NOMO-1 treated with dmso at 0.1 percent for 144 hours (cell line): Measurements from ENCODE around the gene GRIN2C.
"Not testable (repeated sequence)": the region's sequence is repeated elsewhere in the genome, so short reads cannot be mapped to it uniquely, and the experiment has no call there.

Experiments used
- DNase-seq: peaks from one replicate; lab custom pipeline; 2025; ENCODE audit not compliant: unreplicated experiment; lab: John Stamatoyannopoulos, UW

The GRIN2C gene

DNA sequence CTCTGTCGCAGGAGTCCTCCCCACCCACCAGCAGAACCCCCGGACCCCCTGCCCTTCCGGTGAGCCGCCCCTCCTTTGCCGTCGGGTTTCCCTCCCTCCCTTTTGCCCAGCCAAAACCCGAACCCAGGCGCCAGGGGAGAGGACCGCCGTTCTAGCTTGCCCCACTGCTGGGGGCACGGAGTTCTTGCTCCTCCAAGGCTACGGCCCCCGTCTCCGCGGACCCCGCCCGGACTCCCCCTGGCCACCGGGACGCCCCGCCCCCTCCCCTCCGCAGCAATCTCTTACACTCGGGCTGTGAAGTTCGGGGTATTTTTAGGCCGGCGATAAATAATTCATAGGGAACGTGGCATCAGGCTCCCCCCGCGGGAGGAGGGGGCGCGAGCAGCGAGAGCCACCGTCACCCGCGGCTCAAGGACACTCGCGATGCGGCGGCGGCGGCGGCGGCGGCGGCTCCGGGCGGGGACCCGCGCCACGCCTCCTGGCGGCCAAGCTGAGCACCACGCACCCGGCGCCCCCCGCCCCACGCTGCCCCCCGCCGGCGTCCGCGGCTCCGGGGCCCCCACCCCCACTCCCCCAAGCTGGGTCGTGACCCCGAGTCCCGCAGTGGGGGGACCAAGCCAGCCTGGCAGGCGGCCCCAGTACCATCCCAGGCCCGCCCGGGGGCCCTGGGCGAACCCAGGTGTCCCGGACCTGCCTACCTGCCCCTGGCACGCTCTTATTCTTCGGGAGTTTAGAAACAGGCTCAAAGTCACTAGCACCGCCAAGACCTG is at the start of gene GRIN2C:
GRIN2C (minus strand) TSS at position 427 of the 770 bp plus-strand sequence. CDS start 4,793 bp downstream, outside the sequence.
- DNase-seq = no peak

DNA sequence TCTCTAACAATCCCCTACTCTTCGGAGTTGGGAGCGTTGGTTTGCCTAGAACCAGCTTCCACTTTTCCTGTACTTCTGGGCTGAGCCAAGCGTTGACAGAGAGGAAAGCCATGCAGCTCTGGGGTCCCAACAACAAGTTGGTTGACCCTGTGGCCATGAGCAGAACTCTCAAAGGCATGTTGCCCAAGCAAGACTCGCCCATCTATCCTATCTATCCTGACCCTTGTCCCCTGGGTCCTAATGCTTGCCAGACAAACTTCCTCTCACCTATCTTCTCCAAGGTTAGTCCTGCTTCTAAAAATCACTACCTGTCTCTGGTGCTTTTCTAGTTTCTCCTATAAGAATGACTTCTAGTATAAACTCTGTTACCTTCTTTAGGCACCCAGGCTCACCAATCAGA is 49.4 kb upstream of the GRIN2C start:
- not testable (repeated sequence) for DNase-seq

GRCh38 chr17:74907012-74907411 is 47.3 kb upstream of the GRIN2C start:
- DNase-seq = no peak

DNA sequence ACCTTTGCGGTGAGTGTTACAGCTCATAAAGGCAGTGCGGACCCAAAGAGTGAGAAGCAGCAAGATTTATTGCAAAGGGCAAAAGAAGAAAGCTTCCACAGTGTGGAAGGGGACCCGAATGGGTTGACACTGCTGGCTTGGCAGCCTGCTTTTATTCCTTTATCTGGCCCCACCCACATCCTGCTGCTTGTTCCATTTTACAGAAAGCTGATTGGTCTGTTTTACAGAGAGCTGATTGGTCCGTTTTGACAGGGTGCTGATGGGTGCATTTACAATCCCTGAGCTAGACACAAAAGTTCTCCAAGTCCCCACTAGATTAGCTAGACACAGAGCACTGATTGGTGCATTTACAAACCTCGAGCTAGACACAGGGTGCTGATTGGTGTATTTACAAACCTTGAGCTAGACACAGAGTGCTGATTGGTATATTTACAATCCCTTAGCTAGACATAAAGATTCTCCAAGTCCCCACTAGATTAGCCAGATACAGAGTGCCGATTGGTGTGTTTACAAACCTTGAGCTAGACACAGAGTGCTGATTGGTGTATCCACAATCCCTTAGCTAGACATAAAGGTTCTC is 46.6 kb upstream of the GRIN2C start:
- not testable (repeated sequence) for DNase-seq

DNA sequence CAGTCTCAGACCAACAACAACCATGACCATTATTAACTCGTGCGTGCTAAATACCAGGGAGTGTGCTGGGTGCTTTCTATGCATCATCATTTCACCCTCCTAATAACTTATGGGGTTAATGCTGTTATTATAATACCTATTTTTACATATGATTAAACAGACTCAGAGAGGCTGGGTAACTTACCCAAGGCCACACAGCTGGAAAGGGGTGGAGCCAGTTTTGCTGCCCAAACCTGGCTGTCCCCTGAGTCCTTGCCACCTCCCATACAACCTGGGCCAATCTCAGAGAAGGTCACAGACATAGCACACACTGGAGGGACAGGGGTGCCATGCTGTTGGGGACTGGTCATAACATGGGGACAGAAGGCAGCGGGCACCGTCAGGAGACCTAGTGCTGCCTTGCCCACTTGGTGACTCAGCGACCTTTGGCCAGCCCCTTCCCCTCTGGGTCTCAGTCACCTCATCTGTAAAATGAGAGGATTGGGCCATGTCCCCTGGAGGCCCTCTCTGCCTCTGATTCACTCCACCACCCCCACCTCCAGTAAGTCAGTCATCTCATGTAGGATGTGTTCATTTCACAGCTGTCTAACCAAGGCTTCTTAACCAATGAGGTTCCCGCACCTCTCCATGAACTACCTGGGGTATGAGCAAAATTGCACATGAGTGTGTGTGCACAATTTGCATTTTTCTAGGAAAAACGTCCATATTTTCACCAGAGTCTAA is 45.2 kb upstream of the GRIN2C start:
- DNase-seq = no peak

- no peak for DNase-seq
These were observed 44.0 kb upstream of the GRIN2C start for GRCh38 chr17:74903671-74904070.

- no peak for DNase-seq
These were observed 43.3 kb upstream of the GRIN2C start for GRCh38 chr17:74903034-74903433.

DNA sequence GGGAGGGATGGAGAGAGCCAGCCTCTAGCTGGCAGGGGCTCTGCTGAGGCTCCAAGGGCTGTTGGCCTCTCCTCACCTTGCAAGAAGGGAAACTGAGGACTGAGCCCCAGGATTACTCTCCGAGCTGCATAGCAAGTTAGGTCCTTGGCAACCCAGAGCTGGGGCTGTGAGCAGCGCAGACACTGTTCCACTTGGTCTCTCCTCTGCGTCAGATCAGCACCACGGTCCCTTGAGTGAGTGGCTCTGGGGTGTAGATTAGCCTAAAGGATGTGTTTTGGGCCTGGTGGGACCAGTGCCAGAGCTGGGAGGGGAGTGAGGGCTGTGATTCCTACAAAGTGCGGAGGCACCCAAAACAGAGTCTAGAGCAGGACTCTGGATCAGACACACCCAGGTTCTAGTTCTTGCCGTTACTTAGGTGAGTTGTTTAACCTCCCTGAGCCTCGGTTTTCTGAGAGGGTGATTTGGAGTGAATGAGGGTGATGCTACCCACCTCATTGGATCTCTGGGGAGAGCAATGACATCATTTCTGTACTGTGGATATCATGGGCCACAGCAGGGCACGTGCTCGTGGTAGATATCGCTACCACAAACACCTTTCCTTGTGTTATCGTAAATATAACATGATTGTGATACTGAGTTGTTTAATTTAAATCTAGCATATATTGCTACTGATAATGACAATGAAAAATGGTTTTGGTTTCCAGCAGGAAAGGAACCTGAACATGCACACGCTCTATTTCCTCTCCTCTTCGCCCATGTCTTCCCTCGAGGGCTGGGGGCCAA is 41.9 kb upstream of the GRIN2C start:
- DNase-seq = no peak

GRCh38 chr17:74900208-74900607 is 40.5 kb upstream of the GRIN2C start:
- no peak for DNase-seq

DNA sequence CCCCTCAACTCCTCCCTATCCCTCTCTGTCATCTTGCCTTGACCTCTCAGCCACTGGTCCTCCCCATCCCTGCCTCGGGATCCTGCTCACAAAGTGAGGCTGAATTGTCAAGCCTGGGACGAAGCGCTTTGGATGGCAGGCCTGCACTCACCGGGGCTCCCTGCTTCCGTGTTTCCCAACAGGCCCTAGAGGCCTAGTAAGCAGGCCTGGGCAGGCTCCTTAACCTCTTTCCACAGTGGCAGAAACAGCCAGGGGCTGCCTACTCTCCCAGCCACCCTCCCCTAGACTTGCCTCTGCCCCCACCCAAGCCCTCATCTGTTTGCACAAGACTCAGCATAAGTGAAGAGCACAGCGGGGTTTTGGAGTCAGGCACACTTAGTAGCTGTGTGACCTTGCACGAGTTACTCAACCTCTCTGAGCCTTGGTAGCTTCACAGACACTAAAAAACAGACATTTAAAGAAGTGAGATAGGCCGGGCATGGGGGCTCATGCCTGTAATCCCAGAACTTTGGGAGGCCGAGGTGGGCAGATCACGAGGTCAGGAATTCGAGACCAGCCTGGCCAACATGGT is 38.8 kb upstream of the GRIN2C start:
- no peak for DNase-seq

- DNase-seq = no peak
These were observed 34.4 kb upstream of the GRIN2C start for GRCh38 chr17:74893936-74894671.

GRCh38 chr17:74892974-74893911 is 33.6 kb upstream of the GRIN2C start, which contains the start of gene FADS6:
Gene FADS6 (minus strand): TSS chr17:74893633. CDS start chr17:74893595, 38 bp downstream.
- no peak for DNase-seq

DNA sequence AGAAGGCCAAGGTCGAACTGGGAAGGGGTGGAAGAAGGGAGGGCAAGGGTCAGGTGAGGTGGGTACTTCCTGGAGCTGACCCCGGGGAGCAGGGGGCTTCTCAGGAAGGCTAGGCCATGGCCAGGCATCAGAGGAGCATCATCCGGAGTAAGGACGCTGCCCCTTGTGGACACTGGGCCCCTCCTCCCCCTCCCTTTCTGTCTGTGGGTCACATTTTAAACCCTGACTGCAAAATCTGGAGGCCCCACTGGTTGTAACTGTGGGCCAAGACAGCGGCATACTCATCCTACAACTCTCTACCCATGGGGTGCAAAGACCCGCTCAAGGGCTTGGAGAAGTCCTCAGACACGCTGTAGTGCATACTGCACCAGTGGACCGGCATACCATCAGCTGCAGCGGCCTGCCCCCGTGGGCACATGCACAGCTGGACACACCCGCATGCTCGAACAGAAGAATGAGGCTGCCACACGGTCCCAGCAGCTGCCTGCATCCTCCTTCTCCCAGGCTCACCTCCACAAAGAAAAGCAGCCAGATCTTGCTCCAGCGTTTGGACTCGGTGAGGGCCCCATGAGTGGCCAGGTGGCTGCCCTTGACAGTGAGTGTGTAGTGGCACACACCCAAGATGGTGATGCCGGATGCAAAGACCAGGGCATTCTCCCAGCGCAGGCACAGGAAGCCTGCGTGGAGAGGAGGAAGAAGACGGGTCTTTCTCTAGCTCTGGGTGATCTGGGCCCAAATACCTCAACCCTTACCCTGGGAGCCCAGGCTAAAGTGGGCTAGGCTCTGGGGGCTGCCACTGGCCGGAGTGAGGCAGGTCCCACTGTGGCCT is 32.5 kb upstream of the GRIN2C start:
- DNase-seq = no peak

DNA sequence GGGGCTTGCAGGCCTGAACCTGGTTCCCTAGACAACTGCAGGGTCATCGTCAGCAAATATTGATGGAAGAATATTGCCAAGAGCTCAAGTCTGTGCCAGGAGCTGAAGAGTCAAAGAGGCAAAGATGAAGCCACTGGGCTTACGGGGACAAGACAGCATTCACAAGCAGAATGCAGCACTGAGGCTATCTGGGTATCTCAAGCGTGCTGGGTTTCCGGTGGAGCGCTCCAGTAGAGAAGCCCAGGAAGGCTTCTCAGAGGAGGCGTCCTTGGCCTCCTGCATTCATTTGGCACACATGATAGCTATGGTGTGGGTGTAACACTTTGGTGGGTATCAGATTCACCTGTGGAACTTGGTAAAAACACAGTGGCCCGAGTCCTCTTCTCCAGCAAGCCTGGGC is 30.9 kb upstream of the GRIN2C start:
- no peak for DNase-seq

DNA sequence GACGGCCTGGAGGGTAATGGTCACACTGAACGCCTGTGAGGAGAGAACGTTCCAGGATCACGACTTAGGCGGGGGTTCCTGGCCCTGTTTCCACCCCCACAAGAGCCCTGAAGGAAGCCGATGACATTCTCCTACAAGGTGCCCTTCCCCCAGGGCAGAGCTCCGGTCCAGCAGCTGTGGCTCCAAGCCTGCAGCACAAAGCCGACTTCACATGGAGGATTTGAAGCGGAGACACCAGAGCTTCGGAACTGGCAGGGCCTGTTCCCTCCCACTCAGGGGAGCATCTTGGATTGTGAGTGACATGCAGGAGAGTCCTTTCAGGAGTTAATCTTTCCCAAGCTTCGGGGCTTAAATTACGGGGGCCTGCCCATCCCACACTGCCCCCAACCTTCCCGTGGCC is 28.8 kb upstream of the GRIN2C start:
- no peak for DNase-seq

- no peak for DNase-seq
These were observed 23.6 kb upstream of the GRIN2C start for GRCh38 chr17:74883241-74883745.

GRCh38 chr17:74882517-74883240 is 23.0 kb upstream of the GRIN2C start:
- no peak for DNase-seq
